NCI-H226 (cell line): ENCODE measurements around the gene DFFB.
"Not testable (repeated sequence)": the region's sequence is repeated elsewhere in the genome, so short reads cannot be mapped to it uniquely, and the experiment has no call there.

Source experiments
- DNase-seq: peaks from one replicate; pipeline ENCODE4 v3.0.0-alpha.2; 2015

Gene DFFB

GRCh38 chr1:3856923-3857790 lies at the start of gene DFFB, which contains the start of gene CEP104:
Gene DFFB, plus strand, starts transcription at chr1:3857476. Its CDS starts 128 bp downstream, at chr1:3857604.
Gene CEP104, minus strand, starts transcription at chr1:3857211. Its CDS starts 4,804 bp downstream, at chr1:3852407.
- DNase-seq: peak; percentile 96

GRCh38 chr1:3807769-3808168 lies 49.5 kb upstream of the DFFB start:
- no peak for DNase-seq

- no peak for DNase-seq
Measured at GRCh38 chr1:3809680-3810079, 47.6 kb upstream of the DFFB start.

GRCh38 chr1:3810149-3810761 lies 47.0 kb upstream of the DFFB start:
- not testable (repeated sequence) for DNase-seq

GRCh38 chr1:3811595-3811911 lies 45.7 kb upstream of the DFFB start:
- no peak for DNase-seq

GRCh38 chr1:3814065-3814464 lies 43.2 kb upstream of the DFFB start:
- no peak for DNase-seq

GRCh38 chr1:3814771-3815561 lies 42.3 kb upstream of the DFFB start:
- no peak for DNase-seq

- no peak for DNase-seq
Measured at GRCh38 chr1:3816331-3817137, 40.7 kb upstream of the DFFB start.

- no peak for DNase-seq
Measured at GRCh38 chr1:3817138-3817740, 40.0 kb upstream of the DFFB start.

GRCh38 chr1:3817821-3818597 lies 39.3 kb upstream of the DFFB start:
- DNase-seq: no peak

GRCh38 chr1:3819771-3820200 lies 37.5 kb upstream of the DFFB start:
- DNase-seq: no peak

GRCh38 chr1:3820316-3820715 lies 37.0 kb upstream of the DFFB start:
- no peak for DNase-seq

GRCh38 chr1:3821004-3821403 lies 36.3 kb upstream of the DFFB start:
- no peak for DNase-seq

- no peak for DNase-seq
Measured at GRCh38 chr1:3821447-3821846, 35.8 kb upstream of the DFFB start.

GRCh38 chr1:3821908-3822307 lies 35.4 kb upstream of the DFFB start:
- DNase-seq: no peak

- DNase-seq: no peak
Measured at GRCh38 chr1:3822421-3822820, 34.9 kb upstream of the DFFB start.

GRCh38 chr1:3824650-3825049 lies 32.6 kb upstream of the DFFB start:
- no peak for DNase-seq

- no peak for DNase-seq
Measured at GRCh38 chr1:3825356-3825755, 31.9 kb upstream of the DFFB start.

GRCh38 chr1:3827813-3828307 lies 29.4 kb upstream of the DFFB start:
- DNase-seq: no peak

GRCh38 chr1:3828391-3828790 lies 28.9 kb upstream of the DFFB start:
- DNase-seq: no peak

- DNase-seq: no peak
Measured at GRCh38 chr1:3831689-3832088, 25.6 kb upstream of the DFFB start.
